Astrocyte (in vitro differentiated cells and primary cell): Measurements from ENCODE around the gene EPS15. TPM values are rescaled to one million over a fixed set of nuclear protein-coding genes. Genes with fewer than 3 reads are reported as not detected.

Source experiments
- DNase-seq: peaks from one replicate; pipeline ENCODE4 v3.0.0-alpha.2; 2010; ENCODE audit warnings: low read depth
- FAIRE-seq: peaks from 2 replicates; lab custom pipeline; 2011; peaks lifted over from hg19 to GRCh38; lab: Jason Lieb, UNC
- H2AFZ ChIP-seq: 2 replicates; pipeline ENCODE4 v1.6.0; 2012; ENCODE audit warnings: low read depth, low read length, inconsistent platforms
- H3K27ac ChIP-seq: 2 replicates; pipeline ENCODE4 v1.5.1; 2011; ENCODE audit warnings: low read depth, low read length, inconsistent platforms
- H3K27me3 ChIP-seq: 2 replicates; pipeline ENCODE4 v1.6.0; 2011; ENCODE audit warnings: low read length, inconsistent platforms; ENCODE audit not compliant: insufficient read depth
- H3K36me3 ChIP-seq: 2 replicates; pipeline ENCODE4 v1.5.1; 2011; ENCODE audit warnings: low read length, inconsistent platforms; ENCODE audit not compliant: insufficient read depth
- H3K4me1 ChIP-seq: 2 replicates; pipeline ENCODE4 v1.5.1; 2011; ENCODE audit warnings: low read length, inconsistent platforms; ENCODE audit not compliant: insufficient read depth
- H3K4me2 ChIP-seq: 2 replicates; pipeline ENCODE4 v1.6.0; 2012; ENCODE audit warnings: low read length, inconsistent platforms
- H3K4me3 ChIP-seq: 2 replicates; pipeline ENCODE4 v1.5.1; 2011; ENCODE audit warnings: low read depth, mild to moderate bottlenecking, low read length, inconsistent platforms; ENCODE audit not compliant: insufficient read depth
- H3K79me2 ChIP-seq: 2 replicates; pipeline ENCODE4 v1.6.0; 2012; ENCODE audit warnings: mild to moderate bottlenecking, low read length, inconsistent platforms; ENCODE audit not compliant: insufficient read depth
- H3K9ac ChIP-seq: 2 replicates; pipeline ENCODE4 v1.6.0; 2012; ENCODE audit warnings: mild to moderate bottlenecking, low read length, inconsistent platforms
- H3K9me3 ChIP-seq: 2 replicates; pipeline ENCODE4 v1.5.1; 2012; ENCODE audit warnings: low read depth, mild to moderate bottlenecking, low read length, inconsistent platforms; ENCODE audit not compliant: insufficient read depth
- H4K20me1 ChIP-seq: 2 replicates; pipeline ENCODE4 v1.6.0; 2012; ENCODE audit warnings: low read length, inconsistent platforms; ENCODE audit not compliant: insufficient read depth
- H3K27ac Mint-ChIP-seq: one replicate; pipeline ENCODE4 v1.8.0; 2021; ENCODE audit warnings: mild to moderate bottlenecking, mixed read lengths; ENCODE audit not compliant: unreplicated experiment
- H3K27me3 Mint-ChIP-seq: one replicate; pipeline ENCODE4 v1.8.0; 2021; ENCODE audit warnings: low read depth, mixed read lengths; ENCODE audit not compliant: unreplicated experiment
- H3K36me3 Mint-ChIP-seq: one replicate; pipeline ENCODE4 v1.8.0; 2021; ENCODE audit warnings: low read depth, mixed read lengths; ENCODE audit not compliant: unreplicated experiment
- H3K4me1 Mint-ChIP-seq: one replicate; pipeline ENCODE4 v1.8.0; 2021; ENCODE audit warnings: low read depth, mixed read lengths; ENCODE audit not compliant: unreplicated experiment
- H3K4me3 Mint-ChIP-seq: one replicate; pipeline ENCODE4 v1.8.0; 2021; ENCODE audit warnings: mild to moderate bottlenecking, moderate library complexity, mixed read lengths; ENCODE audit not compliant: unreplicated experiment
- H3K9me3 Mint-ChIP-seq: one replicate; pipeline ENCODE4 v1.8.0; 2021; ENCODE audit warnings: mild to moderate bottlenecking, mixed read lengths; ENCODE audit not compliant: unreplicated experiment
- EZH2 ChIP-seq: IDR thresholded peaks from 2 replicates; pipeline ENCODE4 v1.6.1; 2012; ENCODE audit warnings: mild to moderate bottlenecking, low read length, inconsistent platforms; ENCODE audit not compliant: insufficient read depth
- total RNA-seq: library from RNA; stranded (reverse); gene quantifications from 2 replicates; pipeline ENCODE4 v1.2.1, GENCODE V29; 2021
- TF ChIP-seq, protein P1 (sequence below): IDR thresholded peaks from 2 replicates; pipeline ENCODE4 v1.5.1; 2011; ENCODE audit warnings: low read depth, mild to moderate bottlenecking, inconsistent platforms, low read length, moderate library complexity; ENCODE audit not compliant: insufficient read depth

EPS15 gene
- total RNA-seq, 1 donor from 2014 or later: 70.6 TPM

DNA sequence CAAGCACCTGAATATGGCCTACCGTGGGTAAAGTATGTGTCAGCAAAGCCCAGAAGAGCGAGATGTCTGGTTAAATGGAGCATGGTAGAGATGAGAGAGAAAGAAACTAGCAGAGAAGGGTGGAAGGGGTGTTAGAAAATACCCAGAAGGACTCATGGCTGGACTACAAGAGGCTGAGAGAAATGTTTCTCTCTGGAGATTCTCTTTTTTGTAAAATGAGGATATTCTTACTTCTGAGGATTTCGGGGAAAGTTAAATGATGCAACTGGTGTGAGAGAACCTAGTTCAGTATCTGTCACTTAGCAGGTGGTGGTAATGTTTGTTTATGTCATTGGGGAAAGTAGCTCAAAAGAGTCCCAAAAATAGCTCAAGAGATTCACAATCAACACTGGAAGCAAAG is 7.2 kb upstream of the EPS15 start:
- no peak for FAIRE-seq
- H3K4me3 ChIP-seq: no peak overlapping the region
- H3K4me1 ChIP-seq: no peaks in the 10 kb centered on the region
- H3K27ac ChIP-seq: no peak overlapping the region
- no peaks in the 10 kb centered on the region for H3K79me2 ChIP-seq
- no peaks in the 10 kb centered on the region for H3K9me3 ChIP-seq
- H3K27me3 ChIP-seq: no peaks in the 10 kb centered on the region
- DNase-seq: no peak
- no peak overlapping the region for H3K9ac ChIP-seq
- no peaks in the 10 kb centered on the region for H3K36me3 ChIP-seq
- Mint-ChIP-seq H3K4me3 (no peak overlapping the region), H3K4me1 (no peaks in the 10 kb centered on the region), H3K36me3 (peaks cover 3% of the 10 kb centered on the region), H3K9me3 (peaks cover 5% of the 10 kb centered on the region), H3K27ac (no peak overlapping the region), H3K27me3 (no peaks in the 10 kb centered on the region)
- no peak for TF ChIP-seq EZH2
- TF ChIP-seq, protein P1, sequence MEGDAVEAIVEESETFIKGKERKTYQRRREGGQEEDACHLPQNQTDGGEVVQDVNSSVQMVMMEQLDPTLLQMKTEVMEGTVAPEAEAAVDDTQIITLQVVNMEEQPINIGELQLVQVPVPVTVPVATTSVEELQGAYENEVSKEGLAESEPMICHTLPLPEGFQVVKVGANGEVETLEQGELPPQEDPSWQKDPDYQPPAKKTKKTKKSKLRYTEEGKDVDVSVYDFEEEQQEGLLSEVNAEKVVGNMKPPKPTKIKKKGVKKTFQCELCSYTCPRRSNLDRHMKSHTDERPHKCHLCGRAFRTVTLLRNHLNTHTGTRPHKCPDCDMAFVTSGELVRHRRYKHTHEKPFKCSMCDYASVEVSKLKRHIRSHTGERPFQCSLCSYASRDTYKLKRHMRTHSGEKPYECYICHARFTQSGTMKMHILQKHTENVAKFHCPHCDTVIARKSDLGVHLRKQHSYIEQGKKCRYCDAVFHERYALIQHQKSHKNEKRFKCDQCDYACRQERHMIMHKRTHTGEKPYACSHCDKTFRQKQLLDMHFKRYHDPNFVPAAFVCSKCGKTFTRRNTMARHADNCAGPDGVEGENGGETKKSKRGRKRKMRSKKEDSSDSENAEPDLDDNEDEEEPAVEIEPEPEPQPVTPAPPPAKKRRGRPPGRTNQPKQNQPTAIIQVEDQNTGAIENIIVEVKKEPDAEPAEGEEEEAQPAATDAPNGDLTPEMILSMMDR: no peak
- no peak overlapping the region for H2AFZ ChIP-seq
- H4K20me1 ChIP-seq: no peaks in the 10 kb centered on the region
- H3K4me2 ChIP-seq: no peak overlapping the region

- TF ChIP-seq EZH2: no peak
- TF ChIP-seq, protein P1: no peak
- Histone ChIP-seq H3K4me1 (peaks cover 6% of the 10 kb centered on the region), H3K36me3 (no peaks in the 10 kb centered on the region), H3K4me2 (no peak overlapping the region), H4K20me1 (no peaks in the 10 kb centered on the region), H3K4me3 (no peak overlapping the region), H3K27me3 (no peaks in the 10 kb centered on the region), H3K9ac (no peak overlapping the region), H3K79me2 (no peaks in the 10 kb centered on the region), H3K9me3 (no peaks in the 10 kb centered on the region), H2AFZ (no peak overlapping the region), H3K27ac (no peak overlapping the region)
- H3K4me1 Mint-ChIP-seq: peaks cover 3% of the 10 kb centered on the region
- DNase-seq: no peak
- H3K27me3 Mint-ChIP-seq: no peaks in the 10 kb centered on the region
- peaks cover 5% of the 10 kb centered on the region for H3K9me3 Mint-ChIP-seq
- H3K4me3 Mint-ChIP-seq: no peak overlapping the region
- no peak overlapping the region for H3K27ac Mint-ChIP-seq
- no peak for FAIRE-seq
- peaks cover 3% of the 10 kb centered on the region for H3K36me3 Mint-ChIP-seq
Measured at GRCh38 chr1:51525295-51525694, 6.2 kb upstream of the EPS15 start.

DNA sequence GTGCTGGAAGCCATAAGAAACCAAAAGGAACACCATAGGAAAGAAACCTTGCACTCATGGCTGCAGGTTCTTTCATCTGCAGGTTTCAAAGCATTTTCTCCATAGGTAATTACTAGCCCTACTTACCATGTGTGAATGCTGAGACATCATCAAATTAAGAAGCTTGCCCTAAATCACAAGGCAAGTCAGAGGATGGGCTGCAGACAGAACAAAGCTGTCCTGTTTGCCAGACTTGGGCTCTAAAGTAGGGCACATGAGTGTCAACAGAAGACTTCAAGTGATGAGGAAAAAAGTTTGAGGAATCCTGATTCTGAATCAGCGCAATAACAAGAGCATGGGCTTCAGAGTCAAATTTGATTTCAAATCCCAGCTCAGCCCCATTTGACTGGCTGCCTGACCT is 5.8 kb upstream of the EPS15 start:
- no peak overlapping the region for H3K27ac Mint-ChIP-seq
- Histone ChIP-seq H3K4me1 (peaks cover 11% of the 10 kb centered on the region), H3K9ac (no peak overlapping the region), H3K27ac (no peak overlapping the region), H3K4me3 (no peak overlapping the region), H3K36me3 (no peaks in the 10 kb centered on the region), H3K9me3 (no peaks in the 10 kb centered on the region), H4K20me1 (no peaks in the 10 kb centered on the region), H3K4me2 (no peak overlapping the region), H2AFZ (no peak overlapping the region), H3K27me3 (no peaks in the 10 kb centered on the region), H3K79me2 (no peaks in the 10 kb centered on the region)
- TF ChIP-seq, protein P1: no peak
- no peak for TF ChIP-seq EZH2
- H3K36me3 Mint-ChIP-seq: peaks cover 3% of the 10 kb centered on the region
- H3K27me3 Mint-ChIP-seq: no peaks in the 10 kb centered on the region
- peaks cover 3% of the 10 kb centered on the region for H3K9me3 Mint-ChIP-seq
- peaks cover 5% of the 10 kb centered on the region for H3K4me1 Mint-ChIP-seq
- DNase-seq: no peak
- H3K4me3 Mint-ChIP-seq: no peak overlapping the region
- no peak for FAIRE-seq
